ENCODE measurements around the gene SF1.

SF1 gene

GRCh38 chr11:64716473-64717267 is 61.7 kb downstream of the SF1 start:
- TF ChIP-seq, protein P1, sequence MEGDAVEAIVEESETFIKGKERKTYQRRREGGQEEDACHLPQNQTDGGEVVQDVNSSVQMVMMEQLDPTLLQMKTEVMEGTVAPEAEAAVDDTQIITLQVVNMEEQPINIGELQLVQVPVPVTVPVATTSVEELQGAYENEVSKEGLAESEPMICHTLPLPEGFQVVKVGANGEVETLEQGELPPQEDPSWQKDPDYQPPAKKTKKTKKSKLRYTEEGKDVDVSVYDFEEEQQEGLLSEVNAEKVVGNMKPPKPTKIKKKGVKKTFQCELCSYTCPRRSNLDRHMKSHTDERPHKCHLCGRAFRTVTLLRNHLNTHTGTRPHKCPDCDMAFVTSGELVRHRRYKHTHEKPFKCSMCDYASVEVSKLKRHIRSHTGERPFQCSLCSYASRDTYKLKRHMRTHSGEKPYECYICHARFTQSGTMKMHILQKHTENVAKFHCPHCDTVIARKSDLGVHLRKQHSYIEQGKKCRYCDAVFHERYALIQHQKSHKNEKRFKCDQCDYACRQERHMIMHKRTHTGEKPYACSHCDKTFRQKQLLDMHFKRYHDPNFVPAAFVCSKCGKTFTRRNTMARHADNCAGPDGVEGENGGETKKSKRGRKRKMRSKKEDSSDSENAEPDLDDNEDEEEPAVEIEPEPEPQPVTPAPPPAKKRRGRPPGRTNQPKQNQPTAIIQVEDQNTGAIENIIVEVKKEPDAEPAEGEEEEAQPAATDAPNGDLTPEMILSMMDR (IDR thresholded peaks at IDR 0.05; ENCODE audit: borderline replicate concordance, insufficient read depth, low read depth, low read length): no peak
- H3K4me3 ChIP-seq (ENCODE audit: low read depth, low read length): no peak overlapping the region

GRCh38 chr11:64715756-64716472 is 62.4 kb downstream of the SF1 start:
- TF ChIP-seq, protein P1 (IDR thresholded peaks at IDR 0.05; ENCODE audit: borderline replicate concordance, insufficient read depth, low read depth, low read length): no peak
- H3K4me3 ChIP-seq (ENCODE audit: low read depth, low read length): no peak overlapping the region

DNA sequence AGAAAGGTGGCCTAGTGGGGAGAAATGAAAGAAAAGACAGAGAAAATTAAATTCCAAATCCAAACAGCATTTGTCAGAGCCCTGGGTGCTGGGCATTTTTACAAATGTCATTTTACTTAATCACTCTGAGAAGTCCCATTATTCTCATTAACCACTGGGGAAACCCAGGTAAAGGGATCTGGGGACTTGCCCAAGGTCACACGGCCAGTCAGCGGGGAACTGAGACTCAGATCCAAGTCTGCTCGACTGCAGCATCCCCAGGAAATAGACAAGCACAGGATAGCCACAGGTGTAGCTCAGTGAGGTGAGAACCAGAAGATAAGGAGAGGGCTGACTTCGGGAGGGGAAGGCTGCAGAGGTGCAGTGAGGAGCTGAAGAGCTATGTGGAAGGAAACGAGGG is 63.2 kb downstream of the SF1 start:
- TF ChIP-seq, protein P1 (IDR thresholded peaks at IDR 0.05; ENCODE audit: borderline replicate concordance, insufficient read depth, low read depth, low read length): no peak
- no peak overlapping the region for H3K4me3 ChIP-seq (ENCODE audit: low read depth, low read length)

GRCh38 chr11:64714666-64715065 is 63.7 kb downstream of the SF1 start:
- no peak overlapping the region for H3K4me3 ChIP-seq (ENCODE audit: low read depth, low read length)
- TF ChIP-seq, protein P1 (IDR thresholded peaks at IDR 0.05; ENCODE audit: borderline replicate concordance, insufficient read depth, low read depth, low read length): no peak
